HG02970 (cell line): ENCODE data around the gene EFCC1.
"Not testable (repeated sequence)": the region's sequence is repeated elsewhere in the genome, so short reads cannot be mapped to it uniquely, and the experiment has no call there.

Experiments
- ATAC-seq: cut with Tn5 transposase; IDR thresholded peaks from one replicate; pipeline ENCODE4 v1.9.1; 2021; ENCODE audit warnings: mild to moderate bottlenecking, moderate library complexity, moderate number of reproducible peaks; ENCODE audit not compliant: unreplicated experiment, low FRiP score

The EFCC1 gene

GRCh38 chr3:129051871-129052340, 50.8 kb downstream of the EFCC1 start:
- ATAC-seq = no peak

DNA sequence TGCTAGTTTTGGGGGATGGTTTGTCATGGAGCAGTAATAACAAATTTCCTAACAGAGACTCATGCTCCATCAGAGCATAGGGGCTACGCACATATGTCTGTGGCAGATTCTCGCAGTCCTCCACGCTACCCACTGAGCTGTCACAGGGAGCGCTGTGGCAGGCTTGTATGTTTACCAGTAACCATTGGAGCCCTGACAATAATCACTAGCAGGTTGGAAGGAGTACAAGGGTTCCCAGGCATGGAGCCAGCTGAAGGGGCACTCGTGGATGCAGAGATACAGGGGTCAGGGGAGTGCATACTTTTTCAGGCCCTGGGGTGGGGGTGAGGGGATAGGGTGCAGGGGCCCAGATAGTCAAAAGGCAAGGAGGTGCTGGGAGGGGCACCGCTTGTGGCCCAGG, 51.6 kb downstream of the EFCC1 start:
- ATAC-seq = no peak

- ATAC-seq = no peak
These were observed 53.6 kb downstream of the EFCC1 start for GRCh38 chr3:129054605-129055104.

DNA sequence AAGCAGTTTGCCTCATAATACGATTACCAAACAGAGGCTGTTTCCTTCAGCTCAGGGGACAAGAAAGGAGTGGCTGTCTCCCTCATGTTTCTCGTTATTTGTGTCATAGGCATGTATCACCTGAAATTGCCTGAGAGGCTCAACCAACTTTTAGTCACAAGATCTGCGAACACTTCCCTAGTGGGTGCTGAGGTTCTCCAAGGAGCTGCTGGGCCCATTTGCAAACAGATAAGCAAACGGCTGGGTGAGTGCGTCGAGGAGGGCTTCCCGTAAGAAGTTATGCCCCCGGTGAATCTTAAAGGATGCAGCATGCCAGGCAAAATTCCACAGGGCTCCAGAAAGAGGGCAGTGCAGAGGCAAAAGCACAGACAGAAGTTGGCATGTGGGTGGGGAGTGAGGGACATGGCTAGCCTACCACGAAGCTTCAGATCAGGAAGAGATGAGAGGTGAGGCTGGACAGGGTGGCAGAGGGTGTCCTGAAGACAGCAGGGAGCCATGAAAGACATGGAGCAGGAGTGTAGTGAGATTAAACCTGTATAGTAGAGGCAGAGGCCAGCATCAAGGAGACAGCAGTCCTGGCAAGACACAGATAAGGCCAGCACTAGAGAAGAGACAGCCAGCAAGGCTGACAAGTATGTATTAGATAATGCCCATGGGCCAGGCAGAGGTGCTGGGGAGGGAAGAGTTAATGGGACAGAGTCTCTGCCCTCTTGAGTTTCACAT, 55.5 kb downstream of the EFCC1 start:
- ATAC-seq = no peak

- no peak for ATAC-seq
These were observed 56.1 kb downstream of the EFCC1 start for GRCh38 chr3:129057249-129057648.

DNA sequence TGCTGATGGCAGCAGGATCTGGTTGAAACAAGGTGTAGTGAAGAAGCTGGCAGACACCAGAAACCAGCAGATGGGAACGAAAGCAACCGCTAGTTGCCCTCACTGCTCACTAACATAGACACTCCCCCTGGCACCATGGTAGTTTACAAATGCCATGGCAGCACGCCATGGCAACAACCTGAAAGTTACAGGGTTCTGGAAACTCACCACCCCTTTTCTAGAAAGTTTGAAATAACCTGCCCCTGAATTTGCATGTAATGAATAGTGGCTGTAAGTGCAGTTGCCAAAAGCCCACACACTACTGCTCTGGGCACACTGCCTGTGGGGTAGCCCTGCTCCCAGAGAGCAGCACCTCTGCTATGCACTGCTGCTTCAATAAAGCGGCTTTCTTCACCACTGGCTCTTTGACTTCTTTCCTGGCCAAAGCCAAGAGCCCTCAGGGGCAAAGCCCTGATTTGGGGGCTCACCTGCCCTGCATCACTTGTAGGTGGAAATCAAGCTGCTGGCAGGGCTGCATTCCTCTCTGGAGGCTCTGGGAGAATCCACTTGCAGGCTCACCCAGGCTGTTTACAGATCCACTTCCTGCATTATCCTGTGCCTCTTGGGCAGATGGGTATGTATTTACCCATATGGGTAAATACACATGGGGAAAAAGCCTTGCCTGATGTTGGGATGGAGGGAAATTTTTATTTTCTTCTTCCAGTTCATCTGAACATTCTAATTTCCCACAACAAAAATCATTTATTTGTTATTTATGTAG, 57.5 kb downstream of the EFCC1 start:
- no peak for ATAC-seq

DNA sequence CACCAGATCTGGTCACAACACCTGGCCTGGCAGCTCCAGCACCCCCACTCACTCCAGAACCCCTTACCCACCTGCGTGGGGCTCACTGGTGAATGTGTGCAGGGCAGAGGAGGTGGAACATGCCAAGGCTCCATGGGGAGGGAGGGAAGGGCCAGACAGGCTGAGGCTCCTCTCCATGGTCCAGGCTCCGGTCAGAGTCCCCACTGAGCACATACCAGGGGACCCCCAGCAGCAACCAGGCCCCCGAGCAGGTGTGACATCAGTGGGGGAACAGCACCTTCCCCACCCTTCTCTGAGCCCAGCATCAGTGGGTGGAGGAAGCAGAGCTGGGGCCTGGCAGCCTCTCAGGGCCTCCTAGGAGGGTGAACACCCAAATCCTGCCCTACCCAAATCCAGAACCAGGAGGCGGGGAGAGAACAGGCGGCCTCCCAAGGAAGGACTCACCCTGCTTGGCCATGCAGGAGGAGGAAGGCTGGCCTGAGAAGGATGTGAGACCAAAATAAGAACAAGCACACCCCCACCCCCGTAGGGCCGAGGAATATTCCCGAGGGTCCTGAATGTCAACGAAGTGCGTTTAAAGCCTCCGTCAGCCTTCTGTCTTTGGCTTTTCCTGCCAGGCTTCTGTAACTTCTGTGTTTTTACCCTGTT, 58.3 kb downstream of the EFCC1 start:
- no peak for ATAC-seq

DNA sequence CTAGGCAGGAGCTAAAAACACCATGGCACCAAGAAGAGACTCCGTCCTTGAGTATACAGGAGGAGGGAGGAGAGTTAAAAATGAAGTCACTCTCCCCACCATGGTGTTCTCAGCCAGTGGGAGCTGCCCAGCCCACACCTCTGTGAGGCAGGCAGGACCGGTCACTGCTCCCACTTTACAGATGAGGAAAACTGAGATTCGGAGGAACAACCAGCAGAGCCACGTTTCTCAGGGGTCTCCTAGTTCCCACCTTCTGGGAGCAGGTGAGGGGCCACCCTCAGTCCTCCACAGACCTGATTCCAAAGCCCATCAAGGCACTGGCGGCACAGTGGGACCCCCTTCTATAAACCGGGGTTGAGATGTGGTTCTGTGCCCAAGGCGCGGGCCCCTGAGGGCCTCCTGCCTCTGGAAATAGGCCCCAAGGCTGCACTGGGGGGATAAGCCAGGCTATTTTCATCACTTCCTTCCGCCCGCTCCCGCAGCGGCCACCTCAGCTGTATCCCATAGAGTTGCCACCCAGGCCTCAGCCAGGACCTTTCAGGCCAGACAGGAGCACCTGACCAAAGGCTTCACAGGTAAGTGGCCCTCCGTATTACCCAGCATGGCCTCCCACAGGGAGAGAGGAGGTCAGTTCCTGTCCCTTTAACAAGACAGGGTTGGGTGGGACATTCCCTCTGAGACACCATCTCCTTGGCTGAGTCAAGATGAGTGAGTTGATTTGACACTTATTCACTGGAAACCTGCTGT, 59.3 kb downstream of the EFCC1 start, which contains the start of gene GP9:
Gene GP9, plus strand, starts transcription at position 504 of the 747 bp plus-strand sequence. CDS start 961 bp downstream, outside the sequence.
- ATAC-seq = no peak

DNA sequence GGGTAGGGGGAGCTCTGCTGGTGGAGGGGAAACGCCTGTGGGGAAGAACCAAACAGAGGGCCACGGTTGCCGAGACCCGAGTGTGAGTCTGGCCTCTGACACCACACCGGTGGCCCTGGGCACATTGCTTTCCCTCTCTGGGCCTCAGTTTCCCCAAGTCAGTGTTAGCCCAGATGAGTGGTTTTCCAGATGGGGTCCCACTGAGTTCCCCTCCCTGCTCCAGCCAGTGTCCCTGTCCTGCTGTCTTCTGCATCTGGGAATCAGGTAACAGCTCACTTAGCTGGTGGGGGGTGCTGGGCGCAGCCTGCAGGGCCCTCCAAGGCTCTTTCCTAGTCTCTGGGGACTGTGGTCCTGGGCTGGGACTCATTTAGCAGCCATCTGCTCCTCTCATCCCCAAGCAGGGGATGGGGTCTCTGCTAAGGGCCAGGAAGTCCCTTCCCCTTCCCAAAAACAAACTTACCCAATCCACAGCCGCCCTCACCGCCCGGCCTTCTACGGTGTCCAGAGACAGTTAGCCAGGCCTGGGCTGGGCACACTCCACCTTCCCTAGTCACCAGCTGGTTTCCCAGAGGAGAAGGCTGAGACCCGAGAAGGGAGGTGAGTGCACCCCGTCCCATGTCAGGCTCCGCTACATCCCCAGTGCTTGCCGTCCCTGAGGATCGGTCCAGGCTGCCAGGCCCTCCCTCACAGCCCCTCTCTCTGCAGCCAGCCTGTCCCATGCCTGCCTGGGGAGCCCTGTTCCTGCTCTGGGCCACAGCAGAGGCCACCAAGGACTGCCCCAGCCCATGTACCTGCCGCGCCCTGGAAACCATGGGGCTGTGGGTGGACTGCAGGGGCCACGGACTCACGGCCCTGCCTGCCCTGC, 60.2 kb downstream of the EFCC1 start:
- ATAC-seq = no peak

- no peak for ATAC-seq
These were observed 61.1 kb downstream of the EFCC1 start for GRCh38 chr3:129061888-129062834.

- ATAC-seq = no peak
These were observed 62.1 kb downstream of the EFCC1 start for GRCh38 chr3:129063091-129063640.

GRCh38 chr3:129063841-129064482, 62.9 kb downstream of the EFCC1 start:
- no peak for ATAC-seq

GRCh38 chr3:129065016-129065719, 64.1 kb downstream of the EFCC1 start:
- no peak for ATAC-seq

GRCh38 chr3:129065720-129066073, 64.6 kb downstream of the EFCC1 start:
- no peak for ATAC-seq

DNA sequence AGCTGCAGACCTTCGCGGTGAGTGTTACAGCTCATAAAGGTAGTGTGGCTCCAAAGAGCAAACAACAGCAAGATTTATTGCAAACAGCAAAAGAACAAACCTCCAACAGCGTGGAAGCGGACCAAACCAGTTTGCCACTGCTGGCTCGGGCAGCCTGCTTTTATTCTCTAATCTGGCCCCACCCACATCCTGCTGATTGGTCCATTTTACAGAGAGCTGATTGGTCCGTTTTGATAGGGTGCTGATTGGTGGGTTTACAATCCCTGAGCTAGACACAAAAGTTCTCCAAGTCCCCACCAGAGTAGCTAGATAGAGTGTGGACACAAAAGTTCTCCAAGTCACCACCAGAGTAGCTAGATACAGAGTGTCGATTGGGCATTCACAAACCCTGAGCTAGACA, 66.6 kb downstream of the EFCC1 start:
- ATAC-seq = not testable (repeated sequence)

GRCh38 chr3:129068291-129068886, 67.3 kb downstream of the EFCC1 start:
- no peak for ATAC-seq
